Measurements from ENCODE around the gene ABHD16B.
"Not testable (repeated sequence)": the region's sequence is repeated elsewhere in the genome, so short reads cannot be mapped to it uniquely, and the experiment has no call there.

ABHD16B gene

GRCh38 chr20:63834491-63834880 lies 26.8 kb upstream of the ABHD16B start:
- DNase-seq, result no peak

GRCh38 chr20:63835021-63835858 lies 26.1 kb upstream of the ABHD16B start:
- peak in 49 of 58 donors; percentile 14 to 83 (median 55) for DNase-seq

GRCh38 chr20:63836458-63837344 lies 24.6 kb upstream of the ABHD16B start:
- DNase-seq, result no peak

GRCh38 chr20:63837479-63837878 lies 23.8 kb upstream of the ABHD16B start:
- DNase-seq, result no peak

GRCh38 chr20:63839620-63840019 lies 21.7 kb upstream of the ABHD16B start:
- DNase-seq, result no peak

- DNase-seq, result no peak
Measured at GRCh38 chr20:63840405-63840828, 20.9 kb upstream of the ABHD16B start.

GRCh38 chr20:63842258-63842657 lies 19.0 kb upstream of the ABHD16B start:
- DNase-seq, result no peak

- DNase-seq, result no peak
Measured at GRCh38 chr20:63843222-63843621, 18.1 kb upstream of the ABHD16B start.

GRCh38 chr20:63843778-63844177 lies 17.5 kb upstream of the ABHD16B start:
- no peak for DNase-seq

- no peak for DNase-seq
Measured at GRCh38 chr20:63844511-63844991, 16.7 kb upstream of the ABHD16B start.

GRCh38 chr20:63846128-63846771 lies 15.0 kb upstream of the ABHD16B start:
- no peak for DNase-seq

- DNase-seq, result no peak
Measured at GRCh38 chr20:63846888-63847236, 14.4 kb upstream of the ABHD16B start.

GRCh38 chr20:63847237-63848002 lies 13.9 kb upstream of the ABHD16B start:
- DNase-seq, result no peak

GRCh38 chr20:63848003-63848911 lies 13.0 kb upstream of the ABHD16B start:
- DNase-seq, result no peak

GRCh38 chr20:63850689-63851547 lies 10.4 kb upstream of the ABHD16B start:
- no peak for DNase-seq

- DNase-seq, result not testable (repeated sequence)
Measured at GRCh38 chr20:63851548-63851943, 9.8 kb upstream of the ABHD16B start.

- not testable (repeated sequence) for DNase-seq
Measured at GRCh38 chr20:63853733-63854068, 7.6 kb upstream of the ABHD16B start.

- DNase-seq, result no peak
Measured at GRCh38 chr20:63854069-63854765, 7.1 kb upstream of the ABHD16B start.
